ENCODE results near the gene METAP1D. TPM values are rescaled to one million over a fixed set of nuclear protein-coding genes. Genes with fewer than 3 reads are reported as not detected.

The METAP1D gene
- total and polyA plus RNA-seq, 4 donors, result 3.3 to 7.1 (median 4.4) TPM

DNA sequence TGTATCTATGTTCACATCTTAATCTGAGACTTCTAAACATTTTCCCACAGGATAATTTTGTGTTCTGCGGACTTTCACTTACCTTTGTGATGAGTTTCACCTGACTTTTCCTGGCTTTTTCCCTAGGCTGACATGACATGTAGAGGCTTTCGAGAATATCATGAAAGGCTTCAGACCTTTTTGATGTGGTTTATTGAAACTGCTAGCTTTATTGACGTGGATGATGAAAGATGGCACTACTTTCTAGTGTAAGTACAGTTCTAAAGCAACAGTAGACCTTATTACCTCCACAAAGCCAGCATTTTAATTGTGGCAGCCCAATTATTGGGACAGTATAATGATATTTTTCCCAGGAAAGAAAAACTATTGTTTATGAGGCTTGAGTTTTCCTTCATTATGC is 34.1 kb upstream of the METAP1D start:
- H3K27me3 ChIP-seq (ENCODE audit: control insufficient read depth in 4 of 4, insufficient read depth in 4 of 4, low read length in 3 of 4), result no peaks in the 10 kb centered on the region
- WGBS, result 97% methylated on average over 3 of the region's 3 CpGs
- DNase-seq (ENCODE audit: low spot score), result no peak
- no peaks in the 10 kb centered on the region for H3K9me3 ChIP-seq (ENCODE audit: control insufficient read depth in 4 of 4, low read length in 3 of 4)
- peaks cover 6 to 15% (median 11%) of the 10 kb centered on the region in 4 donors for H3K36me3 ChIP-seq (ENCODE audit: control insufficient read depth in 4 of 4, insufficient read depth in 3 of 4, low read depth in 1 of 4, low read length in 3 of 4)
- TF ChIP-seq YY1 (IDR thresholded peaks at IDR 0.05), result no peak
- no peak for TF ChIP-seq GABPA (IDR thresholded peaks at IDR 0.05 in 1 of 2, conservative IDR thresholded peaks at IDR 0.05 in 1 of 2)
- TF ChIP-seq SP1 (IDR thresholded peaks at IDR 0.05), result no peak
- TF ChIP-seq NR2F2 (IDR thresholded peaks at IDR 0.05), result no peak
- TF ChIP-seq, protein P1, sequence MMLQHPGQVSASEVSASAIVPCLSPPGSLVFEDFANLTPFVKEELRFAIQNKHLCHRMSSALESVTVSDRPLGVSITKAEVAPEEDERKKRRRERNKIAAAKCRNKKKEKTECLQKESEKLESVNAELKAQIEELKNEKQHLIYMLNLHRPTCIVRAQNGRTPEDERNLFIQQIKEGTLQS (IDR thresholded peaks at IDR 0.05), result no peak
- TF ChIP-seq HNF4A (conservative IDR thresholded peaks at IDR 0.05), result no peak
- TF ChIP-seq, protein P2, sequence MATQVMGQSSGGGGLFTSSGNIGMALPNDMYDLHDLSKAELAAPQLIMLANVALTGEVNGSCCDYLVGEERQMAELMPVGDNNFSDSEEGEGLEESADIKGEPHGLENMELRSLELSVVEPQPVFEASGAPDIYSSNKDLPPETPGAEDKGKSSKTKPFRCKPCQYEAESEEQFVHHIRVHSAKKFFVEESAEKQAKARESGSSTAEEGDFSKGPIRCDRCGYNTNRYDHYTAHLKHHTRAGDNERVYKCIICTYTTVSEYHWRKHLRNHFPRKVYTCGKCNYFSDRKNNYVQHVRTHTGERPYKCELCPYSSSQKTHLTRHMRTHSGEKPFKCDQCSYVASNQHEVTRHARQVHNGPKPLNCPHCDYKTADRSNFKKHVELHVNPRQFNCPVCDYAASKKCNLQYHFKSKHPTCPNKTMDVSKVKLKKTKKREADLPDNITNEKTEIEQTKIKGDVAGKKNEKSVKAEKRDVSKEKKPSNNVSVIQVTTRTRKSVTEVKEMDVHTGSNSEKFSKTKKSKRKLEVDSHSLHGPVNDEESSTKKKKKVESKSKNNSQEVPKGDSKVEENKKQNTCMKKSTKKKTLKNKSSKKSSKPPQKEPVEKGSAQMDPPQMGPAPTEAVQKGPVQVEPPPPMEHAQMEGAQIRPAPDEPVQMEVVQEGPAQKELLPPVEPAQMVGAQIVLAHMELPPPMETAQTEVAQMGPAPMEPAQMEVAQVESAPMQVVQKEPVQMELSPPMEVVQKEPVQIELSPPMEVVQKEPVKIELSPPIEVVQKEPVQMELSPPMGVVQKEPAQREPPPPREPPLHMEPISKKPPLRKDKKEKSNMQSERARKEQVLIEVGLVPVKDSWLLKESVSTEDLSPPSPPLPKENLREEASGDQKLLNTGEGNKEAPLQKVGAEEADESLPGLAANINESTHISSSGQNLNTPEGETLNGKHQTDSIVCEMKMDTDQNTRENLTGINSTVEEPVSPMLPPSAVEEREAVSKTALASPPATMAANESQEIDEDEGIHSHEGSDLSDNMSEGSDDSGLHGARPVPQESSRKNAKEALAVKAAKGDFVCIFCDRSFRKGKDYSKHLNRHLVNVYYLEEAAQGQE (IDR thresholded peaks at IDR 0.05), result no peak
- TF ChIP-seq HNF4G (IDR thresholded peaks at IDR 0.05), result no peak
- no peak for TF ChIP-seq CTCF (IDR thresholded peaks at IDR 0.05; ENCODE audit: low read depth, low read length, missing input control)
- TF ChIP-seq EGR1 (IDR thresholded peaks at IDR 0.05; ENCODE audit: low read depth in 2 of 2), result no peak
- TF ChIP-seq JUND (IDR thresholded peaks at IDR 0.05), result no peak
- TF ChIP-seq ZBTB33 (IDR thresholded peaks at IDR 0.05), result no peak
- no peak for TF ChIP-seq FOXA1 (IDR thresholded peaks at IDR 0.05)
- TF ChIP-seq FOXA2 (IDR thresholded peaks at IDR 0.05), result no peak
- no peak for TF ChIP-seq TAF1 (conservative IDR thresholded peaks at IDR 0.05)
- H3K4me3 ChIP-seq (ENCODE audit: low read depth in 1 of 3, low read length in 3 of 3), result no peak overlapping the region
- no peak overlapping the region for H3K27ac ChIP-seq (ENCODE audit: low read depth in 1 of 2, low read length in 2 of 2)
- no peak overlapping the region for H3K9ac ChIP-seq (ENCODE audit: low read depth in 1 of 2, low read length in 2 of 2)
- H3K4me1 ChIP-seq (ENCODE audit: control insufficient read depth in 4 of 4, insufficient read depth in 4 of 4, low read length in 3 of 4), result no peaks in the 10 kb centered on the region

- WGBS, result 98% methylated on average over 8 of the region's 8 CpGs
- TF ChIP-seq NR2F2 (IDR thresholded peaks at IDR 0.05) (no peak), RAD21 (IDR thresholded peaks at IDR 0.05) (no peak), ZBTB33 (IDR thresholded peaks at IDR 0.05) (no peak), YY1 (IDR thresholded peaks at IDR 0.05) (no peak), RXRA (IDR thresholded peaks at IDR 0.05) (no peak), FOXA2 (IDR thresholded peaks at IDR 0.05) (no peak), GABPA (IDR thresholded peaks at IDR 0.05 in 1 of 2, conservative IDR thresholded peaks at IDR 0.05 in 1 of 2) (no peak), HNF4A (conservative IDR thresholded peaks at IDR 0.05) (no peak), SP1 (IDR thresholded peaks at IDR 0.05) (no peak)
- TF ChIP-seq, protein P1 (IDR thresholded peaks at IDR 0.05), result no peak
- TF ChIP-seq, protein P2 (IDR thresholded peaks at IDR 0.05), result no peak
- Histone ChIP-seq H3K9me3 (ENCODE audit: control insufficient read depth in 4 of 4, low read length in 3 of 4) (no peaks in the 10 kb centered on the region), H3K4me3 (ENCODE audit: low read depth in 1 of 3, low read length in 3 of 3) (no peak overlapping the region), H3K27me3 (ENCODE audit: control insufficient read depth in 4 of 4, insufficient read depth in 4 of 4, low read length in 3 of 4) (no peaks in the 10 kb centered on the region), H3K36me3 (ENCODE audit: control insufficient read depth in 4 of 4, insufficient read depth in 3 of 4, low read depth in 1 of 4, low read length in 3 of 4) (peaks cover 6 to 13% (median 11%) of the 10 kb centered on the region in 4 donors), H3K9ac (ENCODE audit: low read depth in 1 of 2, low read length in 2 of 2) (no peak overlapping the region), H3K27ac (ENCODE audit: low read depth in 1 of 2, low read length in 2 of 2) (no peak overlapping the region), H3K4me1 (ENCODE audit: control insufficient read depth in 4 of 4, insufficient read depth in 4 of 4, low read length in 3 of 4) (no peaks in the 10 kb centered on the region)
- no peak for DNase-seq (ENCODE audit: low spot score)
These were observed 33.5 kb upstream of the METAP1D start for GRCh38 chr2:171966235-171966634.

All from liver (tissue), 9 donors.